ENCODE data around the gene NKX2-1.

NKX2-1 gene

DNA sequence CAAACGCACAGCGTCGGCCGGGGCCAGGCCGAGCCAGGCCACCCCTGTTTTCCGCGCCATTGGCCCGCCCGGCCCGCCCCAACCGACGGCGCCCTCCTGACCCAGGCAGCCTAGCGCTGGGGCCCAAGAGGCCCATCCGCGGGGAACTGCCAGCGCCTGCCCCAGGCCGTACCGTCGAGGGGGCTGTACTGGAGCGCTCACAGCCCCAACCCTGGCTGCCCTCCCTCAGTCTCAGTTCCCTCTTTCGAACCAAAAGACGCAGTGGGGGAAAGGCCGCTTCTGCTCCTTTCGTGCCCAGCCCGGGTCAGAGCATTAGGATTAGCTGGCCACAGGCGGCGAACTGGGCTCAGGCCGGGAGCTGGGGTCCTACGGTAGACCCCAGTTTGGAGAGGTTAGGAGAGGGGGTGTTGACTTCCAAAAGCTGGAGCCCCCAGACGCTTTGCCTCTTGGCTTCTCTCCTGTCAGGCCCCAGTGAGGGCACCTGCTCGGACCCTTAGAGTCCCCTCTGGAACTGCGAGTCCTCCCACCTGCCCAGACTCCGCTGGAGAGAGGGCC is 1.9 kb downstream of the NKX2-1 start:
- no peak for DNase-seq

GRCh38 chr14:36517242-36518030 is 2.6 kb downstream of the NKX2-1 start:
- DNase-seq = no peak

DNA sequence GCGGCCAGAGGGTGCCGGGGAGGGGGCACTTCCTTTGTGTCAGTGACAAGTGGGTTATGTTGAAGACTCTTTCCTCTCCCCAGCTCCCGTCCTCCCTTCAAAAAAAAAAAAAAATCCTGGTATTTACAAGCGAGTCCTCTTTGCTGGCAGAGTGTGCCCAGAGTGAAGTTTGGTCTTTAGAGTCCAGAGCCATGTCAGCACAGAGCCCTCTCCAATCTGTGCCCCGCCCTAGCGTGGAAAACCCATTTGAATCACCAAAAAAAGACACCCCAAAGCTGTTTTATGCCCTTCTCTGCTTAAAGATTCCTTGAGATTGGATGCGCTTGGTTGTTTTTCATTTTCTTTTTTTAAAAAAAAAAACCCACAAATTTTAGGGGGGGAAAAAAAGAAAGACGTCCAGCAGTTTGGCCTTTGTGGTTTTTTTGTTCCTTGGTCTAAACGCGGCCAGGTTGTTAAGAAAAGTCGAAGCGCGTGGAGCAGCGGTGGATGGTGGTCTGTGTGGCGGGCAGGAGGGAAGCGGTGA is 3.3 kb downstream of the NKX2-1 start:
- no peak for DNase-seq

GRCh38 chr14:36515896-36516718 is 3.9 kb downstream of the NKX2-1 start:
- DNase-seq = no peak

GRCh38 chr14:36515105-36515593 is 4.9 kb downstream of the NKX2-1 start:
- no peak for DNase-seq

DNA sequence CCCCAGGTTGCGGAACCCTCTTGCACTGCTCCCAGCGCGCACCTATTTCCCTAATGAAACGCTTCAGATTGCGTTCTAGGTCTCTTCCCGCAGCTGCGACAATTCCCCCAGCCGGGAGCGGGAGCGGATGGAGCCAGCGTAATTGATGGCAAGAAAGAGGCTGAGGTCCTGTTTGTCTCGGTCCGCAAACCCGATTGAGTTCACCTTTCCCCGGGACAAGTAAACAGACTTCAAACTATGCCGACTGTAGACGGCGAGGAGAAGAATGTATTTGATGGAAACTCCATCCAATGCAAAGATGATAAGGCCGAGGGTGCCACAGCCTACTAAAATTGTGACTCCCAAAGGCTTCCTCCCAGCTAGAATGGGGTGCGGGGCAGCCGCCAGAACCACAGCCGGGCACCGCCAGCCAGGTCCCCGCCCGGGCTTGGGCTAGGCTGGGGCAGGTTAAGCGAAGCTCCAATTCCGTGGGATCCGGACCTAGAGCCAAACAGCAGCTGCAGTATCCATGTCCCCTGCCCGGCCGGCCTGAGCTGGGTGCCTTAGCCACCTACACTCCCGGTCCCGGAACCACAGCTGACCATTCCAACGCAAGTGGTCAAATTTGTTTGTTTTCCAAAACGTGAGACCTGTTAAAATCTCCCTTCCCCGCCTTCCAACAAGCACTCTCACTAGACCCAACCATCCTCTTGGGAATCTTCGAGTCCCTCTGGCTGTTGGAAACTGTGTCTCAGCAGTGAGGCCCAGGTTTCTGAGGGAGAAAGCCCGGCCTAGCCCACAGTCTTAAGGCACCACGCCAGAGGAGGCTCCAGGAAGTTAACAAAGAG is 5.5 kb downstream of the NKX2-1 start:
- DNase-seq = no peak

DNA sequence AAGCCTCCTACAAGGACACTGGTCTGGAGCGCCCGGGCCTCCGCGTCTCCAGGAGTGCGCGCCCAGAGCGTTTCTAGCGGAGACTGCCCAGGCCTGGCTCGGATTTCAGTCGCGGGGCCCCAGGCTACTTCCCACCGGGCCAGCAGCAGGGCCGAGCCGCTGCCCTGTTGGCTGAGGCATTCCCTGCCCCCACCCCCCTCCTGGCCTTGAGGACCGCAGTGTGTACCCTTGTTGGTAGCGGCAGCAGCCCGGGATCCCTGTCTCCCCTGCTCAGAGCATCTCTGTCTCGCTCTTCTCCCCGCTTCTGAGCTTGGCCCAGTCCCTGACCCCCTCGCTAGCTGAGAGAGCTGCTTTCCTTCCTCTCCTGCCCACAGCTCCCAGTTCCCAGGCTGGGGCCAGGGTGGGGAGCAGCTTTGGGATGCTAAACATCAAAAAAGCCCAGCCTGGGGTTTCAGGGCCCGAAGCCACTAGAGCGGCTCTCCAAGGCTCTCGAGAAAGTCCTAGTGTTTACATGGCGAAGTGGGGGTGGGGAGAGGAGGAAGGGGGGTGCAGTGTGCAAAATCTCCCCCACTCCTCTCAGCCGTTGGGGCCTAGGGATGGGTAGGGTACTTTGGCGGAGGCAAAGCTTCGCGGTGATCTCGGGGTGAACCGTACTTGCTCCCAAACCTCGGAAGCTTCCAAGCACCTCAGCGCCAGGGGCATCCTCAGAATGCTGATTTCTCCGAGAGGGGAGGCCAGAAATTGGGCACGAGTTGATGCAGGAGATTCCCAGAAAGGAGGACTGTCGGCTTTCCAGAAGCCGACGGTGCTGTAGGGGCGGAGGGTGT is 6.4 kb downstream of the NKX2-1 start:
- no peak for DNase-seq

- DNase-seq = no peak
Measured at GRCh38 chr14:36513012-36513420, 7.0 kb downstream of the NKX2-1 start.

DNA sequence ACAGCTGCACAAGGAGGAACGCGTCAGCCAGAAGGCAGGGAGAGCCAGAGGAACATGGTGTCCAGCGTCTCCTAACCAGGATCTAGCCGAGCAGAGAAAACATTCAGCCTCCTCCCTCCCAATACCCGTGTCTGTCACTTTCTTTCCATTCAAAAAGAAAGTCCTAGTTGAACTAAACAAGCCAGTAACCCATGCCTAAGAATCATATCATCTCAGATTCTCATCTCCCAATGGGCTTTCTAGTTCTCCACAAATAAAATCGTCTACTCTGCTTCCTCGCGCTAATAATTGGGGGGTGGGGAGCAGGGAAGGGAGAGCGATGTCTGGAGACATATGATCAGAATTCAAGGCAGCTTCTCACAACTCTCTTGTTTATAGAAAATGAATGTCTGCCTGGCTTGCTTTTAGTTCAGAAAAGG is 7.4 kb downstream of the NKX2-1 start:
- no peak for DNase-seq

GRCh38 chr14:36511981-36512584 is 7.9 kb downstream of the NKX2-1 start:
- DNase-seq = no peak

DNA sequence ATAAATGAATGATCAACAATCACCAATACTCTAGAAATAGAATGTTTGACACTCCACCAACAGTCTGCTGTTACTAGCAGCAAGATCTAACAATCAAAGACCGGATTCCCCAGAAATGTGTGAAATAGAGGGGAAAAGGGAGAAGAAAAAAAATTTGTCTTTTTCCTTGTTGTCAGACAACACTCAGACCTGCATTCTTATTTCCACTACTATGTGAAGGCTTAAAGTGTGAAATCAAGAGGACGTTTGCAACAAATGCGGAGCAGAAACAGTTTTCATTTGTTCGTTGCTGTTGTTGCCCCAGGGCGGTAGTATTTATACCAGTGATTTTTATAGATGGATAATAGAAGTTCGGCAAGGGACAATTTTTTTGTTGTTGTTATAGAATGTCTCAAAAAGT is 9.2 kb downstream of the NKX2-1 start:
- no peak for DNase-seq

DNA sequence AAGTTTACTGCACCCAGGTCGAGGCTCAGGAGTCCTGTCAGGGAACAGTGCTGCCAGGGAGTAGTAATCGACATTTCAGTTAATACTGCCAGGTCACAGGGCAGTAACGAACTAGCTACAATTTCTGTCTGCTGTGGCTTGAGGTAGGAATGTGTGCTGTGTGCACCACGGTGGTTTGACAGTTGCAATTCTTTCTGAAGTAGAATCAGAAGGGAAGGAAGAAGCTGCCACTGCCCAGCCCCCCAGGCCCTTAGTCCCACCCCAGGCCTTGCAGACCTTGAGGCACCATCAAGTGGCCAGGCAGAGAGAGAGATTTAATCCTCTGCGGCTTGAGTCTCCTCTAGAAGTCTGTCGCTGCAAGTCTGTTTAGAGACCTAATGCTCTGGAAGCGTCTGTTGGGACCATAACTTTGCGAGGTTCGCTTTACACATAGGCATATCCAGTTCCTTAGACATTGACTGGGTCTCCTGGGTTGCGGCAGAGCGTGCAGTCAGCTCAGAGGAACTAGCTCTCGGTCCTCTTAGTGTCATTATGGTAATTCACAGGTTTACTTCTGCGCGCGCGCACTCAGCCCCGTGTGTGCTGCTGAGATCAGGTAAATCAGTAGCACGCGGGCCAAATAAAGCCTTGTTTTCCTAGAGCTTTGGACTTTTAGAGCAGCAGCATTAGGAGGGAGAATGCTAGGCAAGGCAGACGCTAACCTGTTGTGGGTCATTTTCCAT is 9.8 kb downstream of the NKX2-1 start:
- DNase-seq = no peak

DNA sequence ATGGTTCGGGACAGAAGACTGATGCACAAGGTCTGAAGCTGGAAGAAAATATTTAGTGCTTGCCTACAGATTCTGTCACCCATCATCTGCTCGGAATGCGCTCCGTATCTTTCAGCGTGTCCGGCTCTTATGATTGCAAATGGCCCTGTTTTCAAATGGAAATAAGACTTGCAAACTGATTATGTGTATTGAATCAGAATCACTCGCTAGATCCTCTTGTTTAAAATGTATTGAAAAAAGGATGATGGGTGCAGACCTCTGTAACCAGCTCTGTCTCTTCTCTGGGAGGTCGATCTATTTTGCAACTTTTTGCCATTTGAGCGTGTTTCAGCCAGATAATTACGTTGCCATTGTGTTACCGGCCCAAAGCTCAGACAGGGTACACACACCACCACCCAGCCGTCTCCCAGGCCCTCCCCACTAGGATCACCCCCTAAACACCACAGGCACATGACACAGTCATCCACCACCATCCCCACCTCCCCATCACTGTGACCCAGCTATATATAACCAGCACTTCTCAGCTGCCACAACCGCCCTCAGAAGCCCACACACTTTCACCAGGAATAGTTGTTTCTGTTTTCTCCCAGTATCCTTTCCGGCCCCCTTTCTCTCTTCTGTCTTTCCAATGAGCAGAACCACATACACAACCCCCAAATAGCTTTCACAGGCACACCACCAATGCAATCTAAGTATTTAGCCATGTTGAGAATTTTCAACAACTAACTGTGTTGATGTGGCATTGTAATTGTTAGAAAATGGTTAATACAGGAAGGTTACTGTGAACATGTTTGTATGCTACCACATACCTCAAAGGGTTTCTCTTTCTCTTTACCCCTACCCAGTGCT is 10.7 kb downstream of the NKX2-1 start:
- DNase-seq = no peak

- DNase-seq = no peak
Measured at GRCh38 chr14:36508418-36509068, 11.5 kb downstream of the NKX2-1 start.

DNA sequence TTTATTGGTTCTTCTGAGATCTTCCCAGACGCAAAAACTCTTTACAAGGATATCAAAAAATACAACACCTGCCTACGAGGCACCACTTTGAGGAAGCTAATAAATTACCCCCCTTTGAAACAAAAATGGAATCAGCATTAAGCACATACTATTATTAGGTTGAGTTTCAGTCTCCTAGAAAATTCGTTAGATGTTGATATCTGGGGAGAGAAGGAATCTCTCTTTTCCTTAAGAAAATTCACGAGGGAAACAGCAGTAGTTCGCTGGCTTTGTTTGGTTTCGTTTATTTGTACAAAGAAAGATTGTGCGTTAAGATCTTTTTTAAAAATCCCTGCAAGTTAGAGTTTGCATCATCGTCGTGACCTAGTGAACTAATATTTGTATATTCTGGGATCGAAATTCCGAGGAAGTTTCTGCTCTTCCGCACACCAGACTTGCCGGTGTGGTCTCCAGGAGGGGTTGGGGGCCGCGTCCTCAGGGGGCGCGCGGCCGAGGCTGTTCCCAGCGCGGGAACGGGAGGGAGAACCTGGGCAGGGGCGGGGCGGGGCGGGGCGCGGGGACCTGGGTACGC is 12.1 kb downstream of the NKX2-1 start:
- no peak for DNase-seq

DNA sequence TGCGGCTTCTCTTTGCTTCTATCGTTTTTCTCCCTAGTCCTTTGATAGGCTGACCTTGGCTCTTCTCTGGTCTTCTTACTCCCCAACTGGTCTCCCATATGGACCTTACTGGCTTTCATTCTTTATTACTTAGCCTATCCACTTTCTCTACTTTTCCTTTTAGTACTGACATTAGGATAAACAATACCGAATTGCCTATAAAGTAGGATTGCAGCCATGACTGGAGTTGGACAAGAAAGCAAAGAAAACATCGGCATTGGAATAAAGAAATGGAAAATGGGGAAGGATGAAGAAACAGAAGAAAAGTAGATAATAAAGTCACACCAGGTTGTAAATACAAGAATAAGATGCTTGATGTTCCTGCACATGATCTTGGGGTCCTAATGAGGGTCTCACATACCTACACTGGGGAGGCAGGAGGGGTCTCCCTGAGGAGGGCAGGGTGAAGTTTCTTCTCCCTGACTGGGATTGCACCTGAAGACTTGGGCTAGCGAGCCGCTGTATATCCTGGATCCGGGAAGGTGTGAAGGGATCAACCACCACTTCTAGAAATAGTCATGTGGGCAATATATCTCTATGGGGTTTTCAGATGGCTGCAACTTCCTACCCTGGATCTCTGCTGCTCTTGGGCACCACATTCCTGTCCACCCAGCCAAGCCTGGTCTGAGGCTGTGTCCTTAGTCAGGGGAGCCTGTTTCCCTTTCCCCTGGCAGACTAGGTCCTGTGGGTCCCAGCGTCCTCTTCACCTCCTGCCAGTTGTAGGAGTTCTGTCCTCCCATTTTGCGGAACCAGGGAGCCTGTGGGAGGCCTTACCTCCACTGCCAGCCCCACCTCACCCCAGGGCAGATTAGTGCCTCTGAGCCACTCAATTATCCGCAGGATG is 13.1 kb downstream of the NKX2-1 start:
- DNase-seq = no peak

Measured in anterior cingulate cortex (tissue), 58 donors.